GM12878 (cell line): ENCODE measurements around the gene C10orf105. TPM values are rescaled to one million over a fixed set of nuclear protein-coding genes. Genes with fewer than 3 reads are reported as not detected.

Experiments
- ATAC-seq: fragments of 200-7000 bp; cut with Tn5 transposase; 3 replicates; pipeline ENCODE4 v1.9.1; 2020; ENCODE audit warnings: mild to moderate bottlenecking, moderate library complexity
- BruUV-seq: library from RNA; stranded (reverse); fragments of 400-500 nt; replicated peaks from 2 replicates; lab custom pipeline; 2021; lab: Mats Ljungman, UMichigan
- CTCF ChIA-PET: fragments of 300-600 bp; sonication (Branson Sonifier 250); formaldehyde crosslinking; extraction: SDS; loops from one replicate; lab custom pipeline; 2021; ENCODE audit warnings: inconsistent platforms; lab: Yijun Ruan, JAX
- POLR2A ChIA-PET: fragments of 350-600 bp; formaldehyde crosslinking; extraction: SDS; loops from one replicate; lab custom pipeline; 2021; ENCODE audit warnings: inconsistent platforms; lab: Charles Lee
- RAD21 ChIA-PET: fragments of 300-600 bp; sonication (Branson Sonifier 250); formaldehyde crosslinking; loops from one replicate; lab custom pipeline; 2023; ENCODE audit warnings: antibody characterized with exemption; ENCODE audit not compliant: unreplicated experiment; lab: Charles Lee
- SMC1A ChIA-PET: fragments of 300-600 bp; sonication (Branson Sonifier 250); formaldehyde crosslinking; loops from one replicate; lab custom pipeline; 2023; ENCODE audit not compliant: unreplicated experiment, uncharacterized antibody; lab: Charles Lee
- DNase-seq: peaks from one replicate; pipeline ENCODE4 v3.0.0-alpha.2; 2011; ENCODE audit warnings: low read depth, low spot score
- FAIRE-seq: peaks from 3 replicates; lab custom pipeline; 2011; peaks lifted over from hg19 to GRCh38; lab: Jason Lieb, UNC
- H2AFZ ChIP-seq: 2 replicates; pipeline ENCODE4 v1.6.0; 2011; ENCODE audit warnings: low read depth, low read length, control low read depth; ENCODE audit not compliant: control insufficient read depth
- H3K27ac ChIP-seq: 2 replicates; pipeline ENCODE4 v1.5.1; 2011; ENCODE audit warnings: control low read depth; ENCODE audit not compliant: control insufficient read depth, insufficient read depth
- H3K27me3 ChIP-seq, 2 experiments: replicated peaks in 1 of 2; 2 replicates each; pipeline versions ENCODE4 v1.6.0 to v1.6.1; 2011; ENCODE audit warnings: low read length in 1 of 2; ENCODE audit not compliant: control insufficient read depth in 2 of 2, insufficient read depth in 2 of 2
- H3K36me3 ChIP-seq, 2 experiments: 2 replicates each; pipeline ENCODE4 v1.5.1; 2011; ENCODE audit warnings: low read length in 1 of 2; ENCODE audit not compliant: control insufficient read depth in 2 of 2, insufficient read depth in 2 of 2
- H3K4me1 ChIP-seq: 2 replicates; pipeline ENCODE4 v1.6.1; 2011; ENCODE audit warnings: mild to moderate bottlenecking, low read length, moderate library complexity, mixed read lengths; ENCODE audit not compliant: control insufficient read depth, insufficient read depth
- H3K4me2 ChIP-seq: 2 replicates; pipeline ENCODE4 v1.6.0; 2011; ENCODE audit warnings: control low read depth; ENCODE audit not compliant: control insufficient read depth, insufficient read depth
- H3K4me3 ChIP-seq: fragments of 200-600 bp; sonication (generic); 2 replicates; pipeline ENCODE4 v1.5.1; 2016
- H3K79me2 ChIP-seq: 2 replicates; pipeline ENCODE4 v1.6.0; 2011; ENCODE audit warnings: low read length; ENCODE audit not compliant: control insufficient read depth, insufficient read depth
- H3K9ac ChIP-seq: 2 replicates; pipeline ENCODE4 v1.8.0; 2011; ENCODE audit warnings: low read length, control low read depth, mixed read lengths; ENCODE audit not compliant: control insufficient read depth, insufficient read depth
- H3K9me3 ChIP-seq: replicated peaks from 3 replicates; pipeline ENCODE4 v1.5.1; 2011; ENCODE audit warnings: mild to moderate bottlenecking, low read length; ENCODE audit not compliant: control insufficient read depth, insufficient read depth
- H4K20me1 ChIP-seq: 2 replicates; pipeline ENCODE4 v1.6.0; 2011; ENCODE audit not compliant: control insufficient read depth, insufficient read depth
- CEBPZ ChIP-seq: fragments of 150-350 bp; IDR thresholded peaks from 2 replicates; pipeline ENCODE4 v1.6.1; 2016; ENCODE audit warnings: low read depth, low read length
- CREB1 ChIP-seq: IDR thresholded peaks from 2 replicates; pipeline ENCODE4 v1.6.1; 2012; ENCODE audit warnings: low read depth, mild to moderate bottlenecking, inconsistent platforms
- EED ChIP-seq: sonication (generic); IDR thresholded peaks from 2 replicates; pipeline ENCODE4 v1.6.1; 2016; ENCODE audit warnings: antibody characterized with exemption, low read depth
- EGR1 ChIP-seq, 2 experiments: IDR thresholded peaks; 1 replicate in 1 of 2; 2 replicates in 1 of 2; pipeline ENCODE4 v1.6.1; 2011 to 2012; ENCODE audit warnings: low read depth in 2 of 2, low read length in 2 of 2, borderline replicate concordance in 1 of 2, mild to moderate bottlenecking in 1 of 2, moderate library complexity in 1 of 2
- GABPA ChIP-seq: IDR thresholded peaks from 2 replicates; pipeline ENCODE4 v1.6.1; 2014; ENCODE audit warnings: antibody characterized with exemption, low read depth, mild to moderate bottlenecking, inconsistent platforms
- IKZF1 ChIP-seq: fragments of 450-650 bp; conservative IDR thresholded peaks from 2 replicates; pipeline ENCODE4 v1.6.1; 2017; ENCODE audit warnings: antibody characterized with exemption, mild to moderate bottlenecking
- IRF4 ChIP-seq: IDR thresholded peaks from 2 replicates; pipeline ENCODE4 v1.6.1; 2011; ENCODE audit warnings: low read depth, low read length
- MTA2 ChIP-seq: fragments of 450-650 bp; IDR thresholded peaks from 2 replicates; pipeline ENCODE4 v1.6.1; 2016; ENCODE audit warnings: low read depth, mild to moderate bottlenecking, moderate library complexity
- POLR2AphosphoS2 ChIP-seq: IDR thresholded peaks from 2 replicates; pipeline ENCODE4 v1.6.1; 2011; ENCODE audit warnings: low read depth, mild to moderate bottlenecking, low read length, improper control_type of control experiment, moderate library complexity
- RELA ChIP-seq: fragments of 450-650 bp; IDR thresholded peaks from 2 replicates; pipeline ENCODE4 v1.8.0; 2014; ENCODE audit warnings: borderline replicate concordance; ENCODE audit not compliant: partially characterized antibody
- REST ChIP-seq: IDR thresholded peaks from 2 replicates; pipeline ENCODE4 v1.6.1; 2012; ENCODE audit warnings: mild to moderate bottlenecking, low read depth, low read length
- SREBF1 ChIP-seq: IDR thresholded peaks from 2 replicates; pipeline ENCODE4 v1.6.1; 2012; ENCODE audit warnings: mild to moderate bottlenecking, low read length
- ZNF622 ChIP-seq: fragments of 450-650 bp; IDR thresholded peaks from 2 replicates; pipeline ENCODE4 v1.6.1; 2017; ENCODE audit warnings: mild to moderate bottlenecking, inconsistent platforms
- WGBS: methylation state at CpG from one replicate; pipeline ENCODE4 v1.1.6; 2016; ENCODE audit warnings: low lambda C conversion rate; ENCODE audit not compliant: insufficient replicate concordance, insufficient coverage; ENCODE audit errors: missing lambda C conversion rate; 5-methylcytosine and 5-hydroxymethylcytosine counted together
- in situ Hi-C: fragments of 300-500 bp; cut with MboI; formaldehyde crosslinking; loops from 9 replicates; pipeline ENCODE4 v1.14.3; 2018; ENCODE audit warnings: mixed read lengths
- intact Hi-C: fragments of 100-400 bp; cut with micrococcal nuclease; formaldehyde crosslinking; loops from one replicate; pipeline ENCODE4 v1.14.2; 2022; ENCODE audit not compliant: unreplicated experiment
- polyA plus RNA-seq, 11 experiments: library from polyadenylated mRNA; depleted of rRNA in 4 of 11; unstranded in 6 of 11; stranded (reverse) in 5 of 11; fragments of >200 nt; fragmentation: Nextera tagmentation in 4 of 11; fragmentation: Illumina TruSeq in 1 of 11; extraction: Ambion mirVana in 4 of 11; extraction: Trizol in 1 of 11; gene quantifications; 1 replicate in 1 of 11; 2 replicates in 10 of 11; pipeline versions ENCODE4 v1.2.1 to v1.2.3, GENCODE V29; 2011 to 2016; ENCODE audit warnings: inconsistent platforms in 2 of 11, missing spikeins in 2 of 11, low read depth in 1 of 11
- total RNA-seq, 4 experiments: library from RNA; depleted of rRNA in 3 of 4; stranded (reverse); fragments of >200 nt in 3 of 4; fragmentation: Illumina TruSeq in 1 of 4; extraction: Trizol in 1 of 4; gene quantifications; 2 replicates each; pipeline versions ENCODE4 v1.2.1 to v1.2.3, GENCODE V29; 2013 to 2021

Gene C10orf105
- total and polyA plus RNA-seq, 10 of the 15 experiments (the other 5 are each of a cell fraction or from before 2014, with no cell fraction given) = 0.04 to 0.06 (median 0.05) TPM; not detected in 7

- BruUV-seq = no TSS peak
- no peak overlapping the region for H3K27ac ChIP-seq
- no peaks in the 10 kb centered on the region for H4K20me1 ChIP-seq
- 66% methylated on average over 8 of the region's 8 CpGs for WGBS
- DNase-seq (no peak), ATAC-seq (no peak), FAIRE-seq (no peak)
- H3K4me1 ChIP-seq = peaks cover 21% of the 10 kb centered on the region
- intact Hi-C loops = no loop called here
- ChIA-PET CTCF (interaction anchor here (0.7 to 0.9 kb wide), 2 partner anchors 33 to 34 kb away, joined by 3 read pairs; no protein-coding TSS in a partner anchor), RAD21 (no interaction called here), POLR2A (no interaction called here), SMC1A (no interaction called here)
- no peak overlapping the region for H3K4me3 ChIP-seq
- TF ChIP-seq GABPA (no peak), CEBPZ (no peak), SREBF1 (no peak), POLR2AphosphoS2 (no peak), EED (no peak), EGR1 (IDR thresholded peaks at IDR 0.05; ENCODE audit: borderline replicate concordance in 1 of 2, low read depth in 2 of 2, low read length in 2 of 2) (no peak), REST (no peak), ZNF622 (no peak), MTA2 (no peak), IRF4 (no peak), IKZF1 (no peak), CREB1 (no peak), RELA (no peak)
- in situ Hi-C loops = no loop called here
- no peaks in the 10 kb centered on the region for H3K36me3 ChIP-seq
- no peak overlapping the region for H3K9ac ChIP-seq
- H3K27me3 ChIP-seq = no peaks in the 10 kb centered on the region
- no peaks in the 10 kb centered on the region for H3K79me2 ChIP-seq
- H3K4me2 ChIP-seq = no peak overlapping the region
- no peak overlapping the region for H2AFZ ChIP-seq
- no peaks in the 10 kb centered on the region; the same call in 2 of the 3 replicates for H3K9me3 ChIP-seq
Measured at GRCh38 chr10:71739358-71739900, 19.9 kb upstream of the C10orf105 start.
